Measurements from ENCODE around the gene PDE4B.
"Not testable (repeated sequence)": the region's sequence is repeated elsewhere in the genome, so short reads cannot be mapped to it uniquely, and the experiment has no call there.

Gene PDE4B

DNA sequence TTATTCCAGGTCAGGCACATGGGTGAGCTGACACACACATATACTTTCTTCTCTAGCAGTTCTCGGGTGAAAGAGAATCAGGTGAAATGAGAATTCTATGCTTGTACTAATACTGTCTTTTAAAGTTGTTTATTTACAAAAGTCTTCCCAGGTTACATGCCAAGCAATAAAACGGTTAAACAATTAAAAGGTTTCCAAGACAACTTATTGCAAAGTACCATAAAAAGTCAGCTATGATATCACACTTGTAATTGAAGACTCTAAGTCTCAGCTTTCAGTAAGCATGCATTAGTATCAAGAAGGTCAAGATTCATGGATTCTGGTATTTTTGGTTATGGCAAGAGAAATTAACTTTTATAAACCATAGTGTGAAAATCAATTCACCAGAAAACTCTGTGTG, 171.4 kb downstream of the PDE4B start:
- Histone ChIP-seq H3K79me2 (ENCODE audit: control insufficient read depth, insufficient read depth, low read length) (no peaks in the 10 kb centered on the region), H3K23ac (ENCODE audit: low read length) (no peak overlapping the region), H3K56ac (ENCODE audit: low read length) (no peak overlapping the region), H3K4me3 (ENCODE audit: low read length) (no peak overlapping the region), H3K27ac (ENCODE audit: low read depth, low read length) (no peak overlapping the region), H3K4ac (ENCODE audit: low read depth, low read length) (no peak overlapping the region), H3K79me1 (ENCODE audit: low read length) (no peaks in the 10 kb centered on the region), H4K5ac (ENCODE audit: low read length) (no peak overlapping the region), H2AK5ac (ENCODE audit: low read length) (no peak overlapping the region), H3K18ac (ENCODE audit: low read length) (no peak overlapping the region), H2BK120ac (ENCODE audit: low read depth, low read length) (no peak overlapping the region), H3K27me3 (ENCODE audit: insufficient read depth, low read length, poor library complexity) (no peaks in the 10 kb centered on the region), H3K4me2 (ENCODE audit: low read length) (no peak overlapping the region), H3K9ac (ENCODE audit: low read length) (no peak overlapping the region), H2BK5ac (ENCODE audit: low read length) (no peak overlapping the region), H3K4me1 (ENCODE audit: control insufficient read depth, low read depth, low read length) (no peaks in the 10 kb centered on the region), H2BK15ac (replicated peaks; ENCODE audit: low read depth) (no peak overlapping the region), H4K8ac (ENCODE audit: low read depth, low read length) (no peak overlapping the region), H3K36me3 (ENCODE audit: control insufficient read depth, insufficient read depth, low read length) (no peaks in the 10 kb centered on the region)
- no CpG with 5 or more reads among the region's 2 CpGs for WGBS (ENCODE audit: extremely low coverage, insufficient coverage, low lambda C conversion rate)
- DNase-seq: no peak

DNA sequence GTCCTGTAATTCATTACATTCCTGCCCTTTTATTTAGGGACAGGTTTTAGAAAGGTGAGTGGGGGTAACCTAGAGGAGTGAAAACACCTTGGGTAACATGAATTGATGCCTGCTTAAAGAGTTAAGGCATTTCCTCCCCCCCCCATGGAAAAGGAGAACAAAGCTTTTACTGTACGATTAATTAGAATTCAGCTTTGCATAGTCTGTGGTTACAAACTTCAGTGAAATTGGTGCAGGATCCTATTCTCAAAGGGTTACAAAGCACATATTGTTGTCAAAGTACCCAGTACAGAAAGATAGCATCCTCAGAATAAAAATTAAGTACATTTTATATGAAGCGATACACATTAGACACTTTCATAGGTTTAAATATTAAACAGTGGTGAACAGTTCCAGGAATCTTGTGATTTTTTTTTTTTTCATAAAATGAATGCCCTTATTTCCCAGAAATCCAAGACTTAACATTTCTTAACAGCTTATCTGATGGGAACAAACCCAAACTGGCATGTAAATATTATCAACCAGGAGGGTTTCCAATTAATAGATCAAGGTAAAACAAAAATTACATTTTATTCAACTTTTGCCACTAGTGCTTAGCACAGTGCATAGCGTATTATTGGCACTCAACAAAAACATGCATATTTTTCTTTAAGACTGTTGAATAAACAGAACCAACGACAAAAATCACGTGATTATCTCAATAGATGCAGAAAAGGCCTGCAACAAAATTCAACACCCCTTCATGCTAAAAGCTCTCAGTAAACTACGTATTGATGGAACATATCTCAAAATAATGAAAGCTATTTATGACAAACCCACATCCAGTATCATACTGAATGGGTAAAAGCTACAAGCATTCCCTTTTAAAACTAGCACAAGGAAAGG, 172.7 kb downstream of the PDE4B start:
- Histone ChIP-seq H3K56ac (ENCODE audit: low read length) (no peak overlapping the region), H2BK5ac (ENCODE audit: low read length) (no peak overlapping the region), H2BK15ac (replicated peaks; ENCODE audit: low read depth) (no peak overlapping the region), H3K4ac (ENCODE audit: low read depth, low read length) (no peak overlapping the region), H2BK120ac (ENCODE audit: low read depth, low read length) (no peak overlapping the region), H3K4me3 (ENCODE audit: low read length) (no peak overlapping the region), H4K8ac (ENCODE audit: low read depth, low read length) (no peak overlapping the region), H3K27me3 (ENCODE audit: insufficient read depth, low read length, poor library complexity) (no peaks in the 10 kb centered on the region), H3K27ac (ENCODE audit: low read depth, low read length) (no peak overlapping the region), H3K4me1 (ENCODE audit: control insufficient read depth, low read depth, low read length) (no peaks in the 10 kb centered on the region), H4K5ac (ENCODE audit: low read length) (no peak overlapping the region), H2AK5ac (ENCODE audit: low read length) (no peak overlapping the region), H3K79me2 (ENCODE audit: control insufficient read depth, insufficient read depth, low read length) (no peaks in the 10 kb centered on the region), H3K23ac (ENCODE audit: low read length) (no peak overlapping the region), H3K9ac (ENCODE audit: low read length) (no peak overlapping the region), H3K4me2 (ENCODE audit: low read length) (no peak overlapping the region), H3K36me3 (ENCODE audit: control insufficient read depth, insufficient read depth, low read length) (no peaks in the 10 kb centered on the region), H3K18ac (ENCODE audit: low read length) (no peak overlapping the region), H3K79me1 (ENCODE audit: low read length) (no peaks in the 10 kb centered on the region)
- no CpG with 5 or more reads among the region's 6 CpGs for WGBS (ENCODE audit: extremely low coverage, insufficient coverage, low lambda C conversion rate)
- DNase-seq: no peak

DNA sequence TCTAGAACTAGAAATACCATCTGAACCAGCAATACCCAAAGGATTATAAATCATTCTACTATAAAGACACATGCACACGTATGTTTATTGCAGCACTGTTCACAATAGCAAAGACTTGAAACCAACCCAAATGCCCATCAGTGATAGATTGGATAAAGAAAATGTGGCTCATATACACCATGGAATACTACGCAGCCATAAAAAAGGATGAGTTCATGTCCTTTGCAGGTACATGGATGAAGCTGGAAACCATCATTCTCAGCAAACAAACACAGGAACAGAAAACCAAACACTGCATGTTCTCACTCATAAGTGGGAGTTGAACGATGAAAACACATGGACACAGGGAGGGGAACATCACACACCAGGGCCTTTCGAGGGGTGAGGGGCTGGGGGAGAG, 174.8 kb downstream of the PDE4B start:
- WGBS (ENCODE audit: extremely low coverage, insufficient coverage, low lambda C conversion rate): no CpG with 5 or more reads among the region's 4 CpGs
- not testable (repeated sequence) for H2BK120ac ChIP-seq (ENCODE audit: low read depth, low read length); H3K23ac ChIP-seq (ENCODE audit: low read length); H3K9ac ChIP-seq (ENCODE audit: low read length); H3K56ac ChIP-seq (ENCODE audit: low read length); H4K5ac ChIP-seq (ENCODE audit: low read length); H2AK5ac ChIP-seq (ENCODE audit: low read length); DNase-seq; H3K18ac ChIP-seq (ENCODE audit: low read length); H3K79me2 ChIP-seq (ENCODE audit: control insufficient read depth, insufficient read depth, low read length); H3K4me2 ChIP-seq (ENCODE audit: low read length); H3K27me3 ChIP-seq (ENCODE audit: insufficient read depth, low read length, poor library complexity); H2BK15ac ChIP-seq (replicated peaks; ENCODE audit: low read depth); H3K4me1 ChIP-seq (ENCODE audit: control insufficient read depth, low read depth, low read length); H2BK5ac ChIP-seq (ENCODE audit: low read length); H3K36me3 ChIP-seq (ENCODE audit: control insufficient read depth, insufficient read depth, low read length); H4K8ac ChIP-seq (ENCODE audit: low read depth, low read length); H3K4ac ChIP-seq (ENCODE audit: low read depth, low read length); H3K79me1 ChIP-seq (ENCODE audit: low read length); H3K4me3 ChIP-seq (ENCODE audit: low read length); H3K27ac ChIP-seq (ENCODE audit: low read depth, low read length)

DNA sequence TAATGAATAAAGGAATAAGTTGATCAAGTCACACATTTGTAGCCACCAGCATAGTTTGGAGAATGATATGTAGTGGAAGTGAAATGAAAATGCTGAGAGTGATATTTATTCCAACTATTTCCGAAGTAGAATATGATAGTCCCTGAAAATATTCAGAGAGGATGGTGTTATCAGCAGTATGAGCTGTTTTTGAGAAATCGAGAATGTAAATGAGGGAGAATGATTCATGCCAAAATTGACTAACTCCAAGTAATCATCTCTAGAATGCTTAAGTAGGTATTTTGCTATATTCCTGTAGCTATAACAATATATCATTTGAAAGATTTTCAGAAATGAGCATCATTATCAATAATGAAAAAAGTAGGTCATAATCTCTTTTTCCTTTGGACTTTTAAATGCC, 178.9 kb downstream of the PDE4B start:
- Histone ChIP-seq H4K5ac (ENCODE audit: low read length) (no peak overlapping the region), H3K27ac (ENCODE audit: low read depth, low read length) (no peak overlapping the region), H4K8ac (ENCODE audit: low read depth, low read length) (no peak overlapping the region), H3K18ac (ENCODE audit: low read length) (no peak overlapping the region), H3K9ac (ENCODE audit: low read length) (no peak overlapping the region), H3K4me2 (ENCODE audit: low read length) (no peak overlapping the region), H3K4me3 (ENCODE audit: low read length) (no peak overlapping the region), H3K36me3 (ENCODE audit: control insufficient read depth, insufficient read depth, low read length) (no peaks in the 10 kb centered on the region), H2BK5ac (ENCODE audit: low read length) (no peak overlapping the region), H3K23ac (ENCODE audit: low read length) (no peak overlapping the region), H3K79me2 (ENCODE audit: control insufficient read depth, insufficient read depth, low read length) (no peaks in the 10 kb centered on the region), H3K56ac (ENCODE audit: low read length) (no peak overlapping the region), H3K27me3 (ENCODE audit: insufficient read depth, low read length, poor library complexity) (no peaks in the 10 kb centered on the region), H3K4me1 (ENCODE audit: control insufficient read depth, low read depth, low read length) (no peaks in the 10 kb centered on the region), H3K79me1 (ENCODE audit: low read length) (no peaks in the 10 kb centered on the region), H2AK5ac (ENCODE audit: low read length) (no peak overlapping the region), H2BK120ac (ENCODE audit: low read depth, low read length) (no peak overlapping the region), H2BK15ac (replicated peaks; ENCODE audit: low read depth) (no peak overlapping the region), H3K4ac (ENCODE audit: low read depth, low read length) (no peak overlapping the region)
- no peak for DNase-seq
- no CpG with 5 or more reads among the region's 2 CpGs for WGBS (ENCODE audit: extremely low coverage, insufficient coverage, low lambda C conversion rate)

DNA sequence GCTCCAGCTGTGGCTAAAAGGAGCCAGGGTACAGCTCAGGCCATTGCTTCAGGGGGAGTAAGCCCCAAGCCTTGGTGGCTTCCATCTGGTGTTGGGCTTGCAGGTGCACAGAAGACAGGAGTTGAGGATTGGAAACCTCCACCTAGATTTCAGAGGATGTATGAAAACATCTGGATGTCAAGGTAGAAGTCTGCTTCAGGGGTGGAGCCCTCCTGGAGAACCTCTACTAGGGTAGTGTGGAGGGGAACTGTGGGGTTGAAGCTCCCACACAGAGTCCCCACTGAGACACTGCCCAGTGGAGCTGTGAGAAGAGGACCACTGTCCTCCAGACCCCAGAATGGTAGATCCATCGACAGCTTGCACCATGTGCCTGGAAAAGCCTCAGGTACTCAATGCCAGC, 183.0 kb downstream of the PDE4B start:
- no peak overlapping the region for H2BK15ac ChIP-seq (replicated peaks; ENCODE audit: low read depth)
- no peak overlapping the region for H4K8ac ChIP-seq (ENCODE audit: low read depth, low read length)
- no peaks in the 10 kb centered on the region for H3K79me1 ChIP-seq (ENCODE audit: low read length)
- no peak for DNase-seq
- WGBS (ENCODE audit: extremely low coverage, insufficient coverage, low lambda C conversion rate): no CpG with 5 or more reads among the region's 1 CpG
- H3K4me2 ChIP-seq (ENCODE audit: low read length): no peak overlapping the region
- no peaks in the 10 kb centered on the region for H3K79me2 ChIP-seq (ENCODE audit: control insufficient read depth, insufficient read depth, low read length)
- no peak overlapping the region for H4K5ac ChIP-seq (ENCODE audit: low read length)
- no peak overlapping the region for H3K4ac ChIP-seq (ENCODE audit: low read depth, low read length)
- no peaks in the 10 kb centered on the region for H3K36me3 ChIP-seq (ENCODE audit: control insufficient read depth, insufficient read depth, low read length)
- no peak overlapping the region for H3K9ac ChIP-seq (ENCODE audit: low read length)
- H2BK5ac ChIP-seq (ENCODE audit: low read length): no peak overlapping the region
- H3K18ac ChIP-seq (ENCODE audit: low read length): no peak overlapping the region
- no peaks in the 10 kb centered on the region for H3K4me1 ChIP-seq (ENCODE audit: control insufficient read depth, low read depth, low read length)
- H3K56ac ChIP-seq (ENCODE audit: low read length): no peak overlapping the region
- H3K27me3 ChIP-seq (ENCODE audit: insufficient read depth, low read length, poor library complexity): no peaks in the 10 kb centered on the region
- no peak overlapping the region for H2BK120ac ChIP-seq (ENCODE audit: low read depth, low read length)
- no peak overlapping the region for H3K23ac ChIP-seq (ENCODE audit: low read length)
- no peak overlapping the region for H3K4me3 ChIP-seq (ENCODE audit: low read length)
- no peak overlapping the region for H2AK5ac ChIP-seq (ENCODE audit: low read length)
- H3K27ac ChIP-seq (ENCODE audit: low read depth, low read length): no peak overlapping the region

Measured in mesendoderm (in vitro differentiated cells).